ENCODE measurements around the gene OR2S2. TPM values are rescaled to one million over a fixed set of nuclear protein-coding genes. Genes with fewer than 3 reads are reported as not detected.
"Not testable (repeated sequence)": the region's sequence is repeated elsewhere in the genome, so short reads cannot be mapped to it uniquely, and the experiment has no call there.

Gene OR2S2
- total and polyA plus RNA-seq, 2 donors (not counting 1 experiment from before 2014, with no cell fraction given), result not detected

GRCh38 chr9:36005891-36006290 is 47.9 kb upstream of the OR2S2 start:
- no peak overlapping the region for H3K27ac ChIP-seq (ENCODE audit: low read length in 2 of 2)
- H3K9ac ChIP-seq (ENCODE audit: low read length), result no peak overlapping the region
- peaks cover 14% of the 10 kb centered on the region for H3K27me3 Mint-ChIP-seq
- no peaks in the 10 kb centered on the region for H3K79me2 ChIP-seq (ENCODE audit: control insufficient read depth, insufficient read depth, low read length)
- peaks cover 23% of the 10 kb centered on the region for H3K4me1 Mint-ChIP-seq
- TF ChIP-seq EZH2 (IDR thresholded peaks at IDR 0.05; ENCODE audit: borderline replicate concordance, insufficient read depth, low read depth, low read length, poor library complexity, severe bottlenecking), result no peak
- TF ChIP-seq CTCF (IDR thresholded peaks at IDR 0.05), result no peak
- no peak overlapping the region for H3K4me2 ChIP-seq (replicated peaks; ENCODE audit: low read depth, low read length, poor library complexity, severe bottlenecking)
- intact Hi-C loops (cut with micrococcal nuclease), result loop anchor here (5.0 kb wide), 1 partner anchor 49 kb away; the partner anchor contains the start of gene OR2S2
- H4K20me1 ChIP-seq (ENCODE audit: control insufficient read depth, insufficient read depth, low read length, poor library complexity, severe bottlenecking), result no peaks in the 10 kb centered on the region
- H3K36me3 ChIP-seq (replicated peaks in 1 of 2; ENCODE audit: control extremely low read depth in 1 of 2, control insufficient read depth in 1 of 2, extremely low read depth in 1 of 2, insufficient read depth in 2 of 2, low read length in 1 of 2), result no peaks in the 10 kb centered on the region
- peaks cover 0 to 9% (median 3%) of the 10 kb centered on the region in 3 donors for H3K9me3 ChIP-seq (ENCODE audit: control extremely low read depth in 1 of 3, control insufficient read depth in 2 of 3, insufficient read depth in 1 of 3, low read length in 2 of 3)
- ChIA-PET POLR2A (no interaction called here), CTCF (interaction anchor here (1.0 to 6.0 kb wide), 4 partner anchors 13 to 51 kb away, joined by 4 to 56 read pairs (median 6); no protein-coding TSS in a partner anchor)
- H2AFZ ChIP-seq (ENCODE audit: insufficient read depth, low read depth, low read length, poor library complexity, severe bottlenecking), result no peak overlapping the region
- peaks cover 0 to 25% (median 5%) of the 10 kb centered on the region in 4 experiments for H3K27me3 ChIP-seq (replicated peaks in 1 of 4; ENCODE audit: control extremely low read depth in 1 of 4, control insufficient read depth in 3 of 4, insufficient read depth in 4 of 4, low read length in 3 of 4)
- ATAC-seq (ENCODE audit: low read depth), result no peak
- no peak for DNase-seq
- H3K4me3 Mint-ChIP-seq, result no peak overlapping the region
- WGBS (ENCODE audit: insufficient coverage), result 80% methylated on average over 1 of the region's 1 CpG
- H3K4me1 ChIP-seq (ENCODE audit: control insufficient read depth in 2 of 2, insufficient read depth in 2 of 2, low read length in 2 of 2), result peaks cover 20 to 29% of the 10 kb centered on the region in 2 donors
- H3K9me3 Mint-ChIP-seq (ENCODE audit: insufficient read depth), result no peaks in the 10 kb centered on the region
- H3K27ac Mint-ChIP-seq, result no peak overlapping the region
- no peak overlapping the region for H3K4me3 ChIP-seq (ENCODE audit: control extremely low read depth in 1 of 5, extremely low read depth in 1 of 5, insufficient read depth in 1 of 5, low read depth in 2 of 5, low read length in 4 of 5)

- H3K27me3 ChIP-seq (replicated peaks in 1 of 4; ENCODE audit: control extremely low read depth in 1 of 4, control insufficient read depth in 3 of 4, insufficient read depth in 4 of 4, low read length in 3 of 4), result peaks cover 0 to 11% (median 2%) of the 10 kb centered on the region in 4 experiments
- intact Hi-C loops (cut with micrococcal nuclease), result no loop called here
- no CpG with 5 or more reads among the region's 1 CpG for WGBS (ENCODE audit: insufficient coverage)
- no peaks in the 10 kb centered on the region for H4K20me1 ChIP-seq (ENCODE audit: control insufficient read depth, insufficient read depth, low read length, poor library complexity, severe bottlenecking)
- no peaks in the 10 kb centered on the region for H3K4me1 ChIP-seq (ENCODE audit: control insufficient read depth in 2 of 2, insufficient read depth in 2 of 2, low read length in 2 of 2)
- TF ChIP-seq CTCF (IDR thresholded peaks at IDR 0.05) (no peak), EZH2 (IDR thresholded peaks at IDR 0.05; ENCODE audit: borderline replicate concordance, insufficient read depth, low read depth, low read length, poor library complexity, severe bottlenecking) (no peak)
- POLR2A ChIA-PET, result no interaction called here
- H3K36me3 ChIP-seq (replicated peaks in 1 of 2; ENCODE audit: control extremely low read depth in 1 of 2, control insufficient read depth in 1 of 2, extremely low read depth in 1 of 2, insufficient read depth in 2 of 2, low read length in 1 of 2), result no peaks in the 10 kb centered on the region
- DNase-seq (no peak), ATAC-seq (ENCODE audit: low read depth) (no peak)
- H2AFZ ChIP-seq (ENCODE audit: insufficient read depth, low read depth, low read length, poor library complexity, severe bottlenecking), result no peak overlapping the region
- no peak overlapping the region for H3K4me3 ChIP-seq (ENCODE audit: control extremely low read depth in 1 of 5, extremely low read depth in 1 of 5, insufficient read depth in 1 of 5, low read depth in 2 of 5, low read length in 4 of 5)
- Mint-ChIP-seq H3K4me3 (no peak overlapping the region), H3K27me3 (peaks cover 42% of the 10 kb centered on the region), H3K4me1 (no peaks in the 10 kb centered on the region), H3K27ac (no peak overlapping the region), H3K9me3 (ENCODE audit: insufficient read depth) (no peaks in the 10 kb centered on the region)
- no peak overlapping the region for H3K4me2 ChIP-seq (replicated peaks; ENCODE audit: low read depth, low read length, poor library complexity, severe bottlenecking)
- no peaks in the 10 kb centered on the region for H3K79me2 ChIP-seq (ENCODE audit: control insufficient read depth, insufficient read depth, low read length)
- CTCF ChIA-PET, result no interaction called here
- peaks cover 3 to 9% (median 3%) of the 10 kb centered on the region in 3 donors for H3K9me3 ChIP-seq (ENCODE audit: control extremely low read depth in 1 of 3, control insufficient read depth in 2 of 3, insufficient read depth in 1 of 3, low read length in 2 of 3)
- no peak overlapping the region for H3K9ac ChIP-seq (ENCODE audit: low read length)
- H3K27ac ChIP-seq (ENCODE audit: low read length in 2 of 2), result no peak overlapping the region
Measured at GRCh38 chr9:35998333-35998732, 40.4 kb upstream of the OR2S2 start.

GRCh38 chr9:35997016-35997415 is 39.1 kb upstream of the OR2S2 start:
- H3K9me3 Mint-ChIP-seq (ENCODE audit: insufficient read depth); H4K20me1 ChIP-seq (ENCODE audit: control insufficient read depth, insufficient read depth, low read length, poor library complexity, severe bottlenecking); H3K27ac Mint-ChIP-seq; H3K27ac ChIP-seq (ENCODE audit: low read length in 2 of 2); H3K4me1 Mint-ChIP-seq; H2AFZ ChIP-seq (ENCODE audit: insufficient read depth, low read depth, low read length, poor library complexity, severe bottlenecking); H3K4me3 ChIP-seq (ENCODE audit: control extremely low read depth in 1 of 5, extremely low read depth in 1 of 5, insufficient read depth in 1 of 5, low read depth in 2 of 5, low read length in 4 of 5); H3K4me2 ChIP-seq (replicated peaks; ENCODE audit: low read depth, low read length, poor library complexity, severe bottlenecking); H3K79me2 ChIP-seq (ENCODE audit: control insufficient read depth, insufficient read depth, low read length); H3K9me3 ChIP-seq (ENCODE audit: control extremely low read depth in 1 of 3, control insufficient read depth in 2 of 3, insufficient read depth in 1 of 3, low read length in 2 of 3); H3K36me3 ChIP-seq (replicated peaks in 1 of 2; ENCODE audit: control extremely low read depth in 1 of 2, control insufficient read depth in 1 of 2, extremely low read depth in 1 of 2, insufficient read depth in 2 of 2, low read length in 1 of 2); DNase-seq; intact Hi-C loops (cut with micrococcal nuclease); H3K9ac ChIP-seq (ENCODE audit: low read length); H3K4me3 Mint-ChIP-seq; POLR2A ChIA-PET; H3K4me1 ChIP-seq (ENCODE audit: control insufficient read depth in 2 of 2, insufficient read depth in 2 of 2, low read length in 2 of 2); ATAC-seq (ENCODE audit: low read depth): not testable (repeated sequence)
- CTCF ChIA-PET, result interaction anchor here (0.9 to 1.1 kb wide), 2 partner anchors 10 to 21 kb away, joined by 3 to 4 read pairs; no protein-coding TSS in a partner anchor
- H3K27me3 Mint-ChIP-seq, result peaks cover 47% of the 10 kb centered on the region
- 96% methylated on average over 3 of the region's 4 CpGs for WGBS (ENCODE audit: insufficient coverage)
- peaks cover 0 to 11% (median 2%) of the 10 kb centered on the region in 4 experiments for H3K27me3 ChIP-seq (replicated peaks in 1 of 4; ENCODE audit: control extremely low read depth in 1 of 4, control insufficient read depth in 3 of 4, insufficient read depth in 4 of 4, low read length in 3 of 4)
